ENCODE measurements around the gene NR1D2.
"Not testable (repeated sequence)": the region's sequence is repeated elsewhere in the genome, so short reads cannot be mapped to it uniquely, and the experiment has no call there.

Gene NR1D2

DNA sequence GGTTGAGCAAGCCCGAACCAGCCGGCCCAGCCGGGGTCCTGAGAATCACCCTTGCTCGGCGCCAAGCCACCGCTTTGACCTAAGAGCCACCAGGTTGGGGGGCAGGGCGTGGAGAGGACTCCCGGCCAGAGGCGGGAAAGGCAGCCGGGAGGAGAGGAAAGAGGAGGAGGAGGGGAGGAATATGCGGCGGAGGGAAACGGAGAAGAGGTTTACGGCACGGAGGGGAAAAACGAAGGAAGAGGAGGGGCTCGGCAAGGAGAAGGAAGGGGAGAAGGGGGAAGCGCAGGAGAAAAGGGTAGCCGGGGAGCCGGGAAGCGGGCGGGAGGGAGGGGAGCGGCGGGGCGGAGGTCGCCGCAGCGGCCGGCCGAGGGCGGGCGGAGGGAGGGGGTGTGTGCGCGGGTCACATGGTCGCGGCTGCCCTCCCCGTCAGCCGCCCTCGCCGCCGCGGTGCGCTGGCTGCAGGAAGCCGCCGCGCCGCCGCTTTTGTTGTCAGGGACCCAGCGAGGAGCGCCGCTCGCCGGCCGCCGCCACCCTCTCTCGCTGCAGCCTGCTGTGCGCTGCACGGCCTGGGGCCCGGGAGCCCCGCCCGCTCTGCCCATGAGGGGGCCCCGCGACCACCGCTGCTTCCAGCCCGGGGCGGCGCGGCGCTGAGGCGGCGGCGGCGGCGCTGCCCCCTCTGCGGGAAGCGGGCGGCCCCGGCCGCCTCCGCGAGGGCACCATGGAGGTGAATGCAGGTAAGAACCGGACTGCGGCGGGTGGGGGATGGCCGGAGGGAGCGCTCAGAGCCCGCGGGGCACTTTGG lies at the start of gene NR1D2:
Gene NR1D2 (plus strand): TSS at position 426 of the 802 bp plus-strand sequence. CDS start 293 bp downstream, at position 719.
- peak; percentile 38 to 72 (median 54) for DNase-seq (ENCODE audit: low read depth in 4 of 4, low spot score in 1 of 4)

DNA sequence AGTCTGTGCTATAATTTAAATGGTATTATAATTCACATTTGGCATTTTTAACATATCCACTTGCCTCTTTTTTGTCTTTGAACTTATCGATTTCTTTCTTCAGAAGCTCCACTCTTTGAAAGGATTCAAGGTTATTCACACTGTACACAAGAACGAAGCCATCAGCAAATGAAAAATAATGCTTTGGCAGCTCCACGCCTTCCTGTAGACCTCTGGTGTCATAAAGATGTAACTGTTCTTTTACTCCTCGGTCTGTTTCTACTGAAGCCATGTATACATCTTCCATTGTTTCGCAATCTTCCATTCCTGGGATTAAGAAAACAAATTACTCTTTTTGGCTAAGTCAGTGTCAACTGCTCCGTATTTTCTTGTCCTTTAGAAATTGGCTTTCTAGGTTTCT lies 44.3 kb upstream of the NR1D2 start:
- no peak for DNase-seq (ENCODE audit: low read depth in 4 of 4, low spot score in 1 of 4)

DNA sequence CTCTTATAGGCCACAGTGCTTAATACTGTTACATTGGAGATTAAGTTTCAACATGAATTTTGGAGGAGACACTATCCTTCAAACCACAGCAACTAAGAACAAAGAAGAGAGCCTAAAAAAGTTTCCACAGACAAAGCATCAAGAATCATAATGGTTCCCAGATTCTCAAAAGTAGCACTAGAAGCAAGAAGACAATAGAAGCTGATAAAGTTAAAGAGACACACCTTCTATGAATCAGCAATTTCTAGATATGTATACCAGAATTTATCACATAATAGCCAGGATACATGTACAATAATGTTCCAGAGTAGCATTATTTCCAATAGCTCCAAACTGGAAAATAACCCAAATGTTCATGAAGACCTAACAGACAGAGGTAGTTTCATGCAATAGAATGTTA lies 40.5 kb upstream of the NR1D2 start:
- no peak for DNase-seq (ENCODE audit: low read depth in 4 of 4, low spot score in 1 of 4)

DNA sequence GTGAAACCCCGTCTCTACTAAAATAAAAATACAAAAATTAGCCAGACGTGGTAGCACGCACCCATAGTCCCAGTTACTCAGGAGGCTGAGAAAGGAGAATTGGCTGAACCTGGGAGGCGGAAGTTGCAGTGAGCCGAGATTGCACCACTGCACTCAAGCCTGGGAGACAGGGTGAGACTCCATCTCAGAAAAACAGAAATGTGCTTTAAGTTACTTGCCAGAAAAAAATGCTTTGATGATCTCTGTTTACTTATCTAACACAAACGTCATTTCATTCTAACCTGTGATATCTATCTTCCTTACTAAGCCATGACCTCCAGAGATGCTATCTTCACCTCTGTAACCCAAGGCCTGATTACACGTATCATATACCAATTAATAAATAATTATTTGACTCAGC lies 35.7 kb upstream of the NR1D2 start:
- DNase-seq (ENCODE audit: low read depth in 4 of 4, low spot score in 1 of 4): no peak

DNA sequence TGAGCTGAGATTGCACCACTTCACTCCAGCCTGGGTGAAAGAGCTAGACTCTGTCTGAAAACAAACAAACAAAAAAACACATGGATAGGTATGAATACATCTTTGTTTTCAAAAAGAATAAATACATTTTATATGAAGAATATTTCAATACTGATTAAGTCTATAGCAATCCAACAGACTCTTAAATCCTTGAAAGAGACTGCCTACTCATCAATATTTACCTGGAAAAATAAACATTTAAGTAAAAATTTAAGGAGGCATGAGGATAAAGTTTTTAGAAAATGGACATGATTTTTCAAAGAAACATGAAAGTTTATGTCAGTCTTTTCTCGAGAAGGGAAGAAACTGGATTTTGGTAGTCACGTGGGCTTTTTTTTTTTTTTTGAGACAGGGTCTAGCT lies 33.7 kb upstream of the NR1D2 start:
- no peak for DNase-seq (ENCODE audit: low read depth in 4 of 4, low spot score in 1 of 4)

DNA sequence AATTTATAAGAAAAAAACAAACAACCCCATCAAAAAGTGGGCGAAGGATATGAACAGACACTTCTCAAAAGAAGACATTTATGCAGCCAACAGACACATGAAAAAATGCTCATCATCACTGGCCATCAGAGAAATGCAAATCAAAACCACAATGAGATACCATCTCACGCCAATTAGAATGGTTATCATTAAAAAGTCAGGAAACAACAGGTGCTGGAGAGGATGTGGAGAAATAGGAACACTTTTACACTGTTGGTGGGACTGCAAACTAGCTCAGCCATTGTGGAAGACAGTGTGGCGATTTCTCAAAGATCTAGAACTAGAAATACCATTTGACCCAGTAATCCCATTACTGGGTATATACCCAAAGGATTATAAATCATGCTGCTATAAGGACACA lies 32.8 kb upstream of the NR1D2 start:
- DNase-seq (ENCODE audit: low read depth in 4 of 4, low spot score in 1 of 4): not testable (repeated sequence)

DNA sequence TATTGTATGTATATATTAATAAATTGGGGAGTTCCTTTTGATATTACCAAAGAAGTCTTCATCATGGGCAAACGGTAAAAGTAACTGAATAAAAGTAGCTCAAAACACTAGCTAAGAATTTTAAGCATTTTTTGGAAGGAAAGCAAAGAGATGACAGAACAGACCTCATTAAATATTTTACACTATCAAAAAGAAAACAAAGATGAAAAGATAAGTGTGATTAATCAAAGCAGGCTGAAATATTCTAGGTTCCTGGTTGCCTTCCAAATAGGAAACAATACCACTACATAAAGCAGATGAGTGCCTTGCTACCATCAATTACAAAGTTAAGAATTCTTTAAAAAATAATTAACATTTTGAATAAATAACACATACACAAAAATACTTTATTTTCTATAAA lies 31.9 kb upstream of the NR1D2 start:
- DNase-seq (ENCODE audit: low read depth in 4 of 4, low spot score in 1 of 4): no peak

DNA sequence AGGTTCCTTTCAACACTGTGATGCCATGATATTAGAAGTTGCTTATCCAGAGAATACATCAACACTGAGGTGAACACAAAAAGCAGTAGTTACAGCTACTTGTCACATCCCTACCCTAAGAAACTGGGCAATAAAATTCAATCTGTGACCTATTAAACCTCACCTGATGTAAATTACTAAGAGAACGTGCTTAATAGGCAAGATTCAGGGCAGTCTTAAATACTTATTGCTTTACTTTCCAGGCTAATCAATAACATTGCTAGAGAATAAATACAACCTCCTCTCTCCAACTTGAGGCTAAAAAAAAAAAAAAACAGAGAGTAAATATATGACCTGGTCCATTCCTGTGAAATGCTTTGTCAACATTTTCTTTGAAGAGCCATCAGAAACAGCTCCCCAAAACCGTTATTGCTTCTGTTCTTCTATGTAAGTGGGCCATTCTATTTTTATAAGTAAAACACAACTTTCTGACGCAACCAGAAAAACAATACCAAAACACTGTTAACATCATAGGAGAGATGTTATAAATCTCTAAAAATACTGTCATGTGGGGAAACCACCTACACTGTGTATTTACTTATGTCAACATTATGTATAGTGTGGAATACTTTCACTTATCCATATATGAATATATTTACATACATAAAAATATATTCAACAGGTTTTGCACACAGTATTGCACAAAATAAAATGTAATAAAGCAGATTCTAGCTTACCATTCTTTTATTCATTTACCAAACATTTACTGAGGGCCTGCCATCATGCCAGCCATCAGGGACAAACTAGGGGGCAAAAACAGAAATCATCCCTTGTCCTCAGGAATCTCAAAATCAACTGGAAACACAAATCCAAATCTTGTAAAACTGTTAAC lies 31.0 kb upstream of the NR1D2 start:
- no peak for DNase-seq (ENCODE audit: low read depth in 4 of 4, low spot score in 1 of 4)

DNA sequence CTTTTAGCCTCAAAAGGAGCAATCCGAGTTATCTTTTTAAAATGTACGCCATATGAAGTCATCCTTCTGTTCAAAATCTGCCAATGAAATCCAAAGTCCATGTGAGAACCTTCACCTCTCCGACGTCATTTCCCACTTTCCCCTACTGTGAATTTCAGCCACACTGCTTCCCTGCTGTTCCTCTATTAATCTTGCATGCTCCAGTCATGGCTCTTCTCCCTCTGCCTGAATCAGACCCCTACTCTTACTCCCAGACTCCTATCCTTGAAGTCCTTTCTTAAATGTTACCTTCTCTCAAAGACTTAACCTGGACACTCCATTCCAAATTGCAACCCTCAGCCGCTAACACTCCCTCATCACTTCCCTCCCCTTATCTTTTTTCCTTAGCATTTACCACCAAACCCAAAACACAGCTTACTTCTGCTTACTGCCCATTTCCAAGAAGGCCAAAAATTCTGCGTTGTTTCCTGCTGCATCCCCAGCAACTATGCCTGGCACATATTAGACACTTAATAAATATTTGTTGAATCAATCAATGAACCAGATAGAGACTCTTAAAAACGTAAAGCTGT lies 29.5 kb upstream of the NR1D2 start:
- DNase-seq (ENCODE audit: low read depth in 4 of 4, low spot score in 1 of 4): no peak

DNA sequence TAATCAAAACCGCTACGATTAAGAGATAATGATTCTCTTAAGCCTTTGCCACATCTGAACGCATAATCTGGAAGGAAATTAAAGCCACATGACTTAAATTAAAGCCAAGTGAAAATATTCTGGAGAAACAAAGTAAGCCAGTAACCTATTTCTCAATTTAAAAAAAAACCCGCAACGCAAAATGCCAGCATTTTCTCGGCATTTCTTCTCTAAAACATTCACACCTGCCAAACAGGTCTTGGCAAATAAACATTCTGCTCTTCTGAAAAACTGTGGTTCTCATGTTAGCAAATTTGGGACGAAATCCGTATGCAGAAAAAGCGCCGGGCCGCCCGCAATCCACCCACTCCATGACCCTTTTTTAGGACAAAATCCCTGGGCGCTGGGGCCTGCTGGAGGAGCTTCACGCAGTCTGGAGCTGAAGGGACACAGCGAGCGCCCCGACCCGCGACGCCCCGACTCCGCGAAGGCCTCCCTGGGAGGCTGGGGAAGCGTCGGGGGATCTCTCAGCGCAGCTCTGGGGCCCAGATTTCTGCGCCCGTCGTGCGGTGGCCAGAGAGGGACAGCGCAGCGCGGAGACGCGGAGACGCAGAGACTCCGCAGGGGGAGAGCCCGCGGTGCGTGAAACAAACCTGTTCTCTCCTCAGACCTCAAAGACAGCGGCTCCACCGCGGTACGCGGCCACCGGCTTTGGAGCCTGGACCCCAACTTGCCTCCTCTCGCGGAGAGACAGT lies 28.8 kb upstream of the NR1D2 start:
- peak in 1 of 4 experiments; percentile 17 for DNase-seq (ENCODE audit: low read depth in 4 of 4, low spot score in 1 of 4)

DNA sequence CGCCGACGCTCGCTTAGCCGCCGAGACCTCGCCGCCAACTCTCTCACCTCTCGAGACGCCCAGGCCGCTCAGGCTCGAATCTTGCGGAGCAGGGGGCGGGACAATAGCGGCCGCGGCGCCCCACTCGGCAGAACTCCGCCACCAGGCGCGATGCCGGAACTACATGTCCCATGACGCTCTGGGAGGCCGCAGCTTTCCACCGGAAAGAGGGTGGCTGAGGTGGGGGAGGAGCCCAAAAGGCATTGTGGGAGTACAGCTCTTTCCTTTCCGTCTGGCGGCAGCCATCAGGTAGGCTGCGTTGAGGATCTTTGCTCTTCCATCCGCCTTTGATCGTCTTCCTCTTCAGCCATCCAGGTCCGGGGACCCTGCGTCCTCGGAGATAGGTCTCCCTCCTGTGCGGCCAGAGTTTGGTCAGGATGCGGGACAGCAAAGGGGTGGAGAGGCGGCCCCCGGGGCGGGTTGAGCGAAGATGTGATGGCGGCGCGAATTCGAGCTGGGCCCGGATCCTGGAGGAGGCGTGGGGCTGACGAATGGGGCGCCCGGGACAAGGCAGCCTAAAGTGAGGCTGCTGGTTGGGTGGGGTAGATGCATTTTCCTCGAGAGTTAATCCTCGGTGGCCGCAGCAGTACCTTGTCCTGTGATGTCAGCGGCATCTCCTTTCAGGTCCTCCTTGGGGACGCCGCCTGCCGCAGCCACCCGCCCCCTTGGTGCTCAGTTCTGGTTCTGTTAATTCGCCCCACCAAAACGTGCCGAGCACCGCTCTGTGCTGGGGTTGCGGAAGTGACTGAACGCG lies 28.0 kb upstream of the NR1D2 start, which contains the start of the genes NKIRAS1 and RPL15:
Gene NKIRAS1 (minus strand): TSS at position 105 of the 793 bp plus-strand sequence. CDS start 6,086 bp downstream, outside the sequence.
Gene RPL15 (plus strand): TSS at position 247 of the 793 bp plus-strand sequence. CDS start 728 bp downstream, outside the sequence.
- DNase-seq (ENCODE audit: low read depth in 4 of 4, low spot score in 1 of 4): peak; percentile 85 to 95 (median 93)

DNA sequence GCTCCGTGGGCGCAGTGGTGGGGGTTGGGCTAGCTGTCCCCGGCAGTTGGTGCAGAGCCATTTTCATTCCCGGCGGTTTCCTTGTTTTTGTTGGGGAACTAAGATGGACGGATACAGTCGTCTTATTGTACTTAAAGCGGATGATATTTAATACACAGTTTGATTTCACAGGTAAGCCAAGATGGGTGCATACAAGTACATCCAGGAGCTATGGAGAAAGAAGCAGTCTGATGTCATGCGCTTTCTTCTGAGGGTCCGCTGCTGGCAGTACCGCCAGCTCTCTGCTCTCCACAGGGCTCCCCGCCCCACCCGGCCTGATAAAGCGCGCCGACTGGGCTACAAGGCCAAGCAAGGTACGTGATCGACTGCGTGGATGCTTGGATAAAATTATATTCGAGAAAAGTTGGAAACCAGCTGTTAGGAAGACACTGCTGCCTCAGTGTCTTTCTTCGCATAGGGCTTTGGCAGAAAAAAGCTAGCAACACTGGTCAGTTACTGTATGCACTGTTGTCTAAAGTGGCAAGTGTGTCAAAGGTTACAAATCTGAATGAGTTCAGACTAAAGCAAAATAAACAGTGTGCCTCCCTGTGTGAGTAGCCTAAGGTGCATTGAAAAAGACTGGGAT lies 27.3 kb upstream of the NR1D2 start:
- DNase-seq (ENCODE audit: low read depth in 4 of 4, low spot score in 1 of 4): peak in 3 of 4 experiments; percentile 64 to 72 (median 64)

DNA sequence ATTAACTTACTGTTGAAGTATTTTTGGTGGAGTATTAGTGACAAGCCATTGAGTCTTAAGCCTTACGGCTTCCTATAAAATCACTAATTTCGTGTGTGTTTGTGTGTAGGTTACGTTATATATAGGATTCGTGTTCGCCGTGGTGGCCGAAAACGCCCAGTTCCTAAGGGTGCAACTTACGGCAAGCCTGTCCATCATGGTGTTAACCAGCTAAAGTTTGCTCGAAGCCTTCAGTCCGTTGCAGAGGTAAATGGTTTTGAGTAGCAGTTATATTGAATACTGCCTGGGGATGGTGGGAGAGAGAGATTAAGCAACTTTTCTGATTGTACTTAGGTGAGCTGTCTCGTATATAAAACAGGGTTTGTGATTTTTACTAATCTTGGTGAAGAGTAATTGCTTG lies 26.8 kb upstream of the NR1D2 start:
- DNase-seq (ENCODE audit: low read depth in 4 of 4, low spot score in 1 of 4): not testable (repeated sequence)

DNA sequence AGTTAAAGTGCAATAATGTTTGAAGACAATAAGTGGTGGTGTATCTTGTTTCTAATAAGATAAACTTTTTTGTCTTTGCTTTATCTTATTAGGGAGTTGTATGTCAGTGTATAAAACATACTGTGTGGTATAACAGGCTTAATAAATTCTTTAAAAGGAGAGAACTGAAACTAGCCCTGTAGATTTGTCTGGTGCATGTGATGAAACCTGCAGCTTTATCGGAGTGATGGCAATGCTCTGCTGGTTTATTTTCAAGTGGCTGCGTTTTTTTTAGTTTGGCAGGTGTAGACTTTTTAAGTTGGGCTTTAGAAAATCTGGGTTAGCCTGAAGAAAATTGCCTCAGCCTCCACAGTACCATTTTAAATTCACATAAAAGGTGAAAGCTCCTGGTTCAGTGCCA lies 25.5 kb upstream of the NR1D2 start:
- DNase-seq (ENCODE audit: low read depth in 4 of 4, low spot score in 1 of 4): no peak

DNA sequence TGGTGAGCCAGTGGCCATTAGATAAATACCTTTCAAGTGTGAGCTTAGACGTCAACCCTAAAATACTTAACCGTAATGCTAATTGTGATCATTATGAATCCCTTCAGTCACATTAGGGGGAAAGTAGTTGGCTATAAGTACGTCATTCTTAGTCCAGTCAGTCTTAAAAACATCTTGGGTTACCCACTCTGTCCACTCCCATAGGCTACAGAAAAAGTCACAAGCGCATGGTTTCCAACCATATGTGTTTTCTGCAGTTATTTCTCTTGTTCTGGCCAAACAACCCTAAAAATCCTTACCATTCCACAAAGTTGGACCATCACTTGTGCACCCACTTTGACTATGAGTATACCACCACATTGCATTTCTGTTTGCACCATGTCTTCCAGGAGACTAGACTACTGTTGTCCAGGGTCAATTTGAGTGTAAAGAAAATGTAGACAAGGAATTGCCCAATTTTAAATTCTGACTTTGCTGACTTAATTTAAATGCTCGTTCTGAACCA lies 24.9 kb upstream of the NR1D2 start:
- DNase-seq (ENCODE audit: low read depth in 4 of 4, low spot score in 1 of 4): no peak

DNA sequence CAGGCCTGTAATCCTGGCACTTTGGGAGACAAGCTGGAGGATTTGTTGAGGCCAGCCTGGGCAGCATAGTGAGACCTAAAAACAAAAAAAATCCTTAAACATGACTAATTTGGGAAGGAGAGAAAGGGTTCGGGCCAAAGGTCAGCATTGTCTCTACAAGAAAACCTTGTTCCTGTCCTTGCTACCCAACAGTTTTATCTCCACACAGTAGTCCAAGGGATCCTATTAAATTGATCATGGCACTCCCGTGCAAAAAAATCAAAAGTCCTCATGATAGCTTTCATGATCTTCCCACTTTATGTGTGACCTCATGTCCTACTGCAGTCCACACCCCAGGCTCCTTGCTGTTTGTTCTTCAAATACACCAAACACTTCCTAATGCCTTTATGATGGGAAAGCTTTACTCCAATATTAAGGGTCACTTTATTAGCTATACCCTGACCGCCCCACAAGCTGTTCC lies 24.0 kb upstream of the NR1D2 start:
- DNase-seq (ENCODE audit: low read depth in 4 of 4, low spot score in 1 of 4): no peak

DNA sequence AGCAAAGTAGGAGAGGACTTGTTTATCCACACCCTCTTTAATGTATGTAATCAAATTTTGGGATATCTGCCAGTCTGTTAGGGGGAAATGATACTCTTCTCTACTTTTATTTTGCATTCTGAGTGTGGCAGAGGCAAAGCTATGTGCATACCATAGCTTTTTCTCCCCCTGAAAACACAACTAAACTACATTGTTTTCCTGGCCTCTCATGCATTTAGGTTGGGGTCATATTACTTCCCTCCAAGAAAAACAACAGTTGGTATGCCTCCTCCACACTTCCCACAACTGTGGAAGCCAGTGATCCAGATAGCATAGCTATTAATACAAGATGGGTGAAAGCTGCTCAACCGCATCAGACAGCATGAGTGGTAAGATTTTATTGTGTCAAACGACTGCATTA lies 21.3 kb upstream of the NR1D2 start:
- DNase-seq (ENCODE audit: low read depth in 4 of 4, low spot score in 1 of 4): no peak

DNA sequence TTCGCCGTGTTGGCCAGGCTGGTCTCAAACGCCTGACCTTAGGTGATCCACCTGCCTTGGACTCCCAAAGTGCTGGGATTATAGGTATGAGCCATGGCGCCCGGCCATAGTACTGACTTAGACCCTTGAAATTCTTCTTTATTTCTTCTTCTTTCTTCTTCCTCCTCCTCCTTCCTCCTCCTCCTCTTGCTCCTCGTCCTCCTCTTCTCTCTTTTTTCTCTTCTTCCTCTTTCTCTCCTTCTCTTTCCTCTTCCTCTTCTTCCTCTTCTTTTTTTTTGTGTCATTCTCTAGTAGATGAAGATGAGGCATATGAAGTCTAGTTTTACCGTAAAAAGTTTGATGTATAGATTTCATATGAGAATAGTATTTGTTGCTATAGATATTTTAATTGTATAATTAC lies 18.8 kb upstream of the NR1D2 start:
- DNase-seq (ENCODE audit: low read depth in 4 of 4, low spot score in 1 of 4): no peak

DNA sequence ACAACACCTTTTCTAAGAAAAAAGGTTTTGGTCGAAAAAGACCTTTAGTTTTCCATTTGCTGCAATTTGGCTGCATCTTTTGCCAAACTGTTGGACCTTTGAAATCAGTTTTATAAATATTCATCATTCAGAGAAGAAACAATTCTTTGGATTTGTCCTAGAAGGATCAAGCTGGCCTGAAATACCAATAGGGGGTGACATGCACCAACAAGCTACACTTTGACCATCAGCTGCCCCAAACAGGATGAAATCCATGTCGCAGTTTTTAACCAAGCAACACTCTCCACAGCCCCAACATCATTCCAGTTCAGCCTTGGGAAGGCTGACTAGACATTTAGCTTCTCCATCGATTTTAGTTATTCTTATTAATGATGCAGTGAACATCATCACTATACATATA lies 18.4 kb upstream of the NR1D2 start:
- no peak for DNase-seq (ENCODE audit: low read depth in 4 of 4, low spot score in 1 of 4)

Data from stimulated activated CD4-positive, alpha-beta T cell treated with anti-CD3 and anti-CD28 coated beads, Interleukin-1b, Interleukin-23, amount 100 ng/mL, for 24 hours (primary cell).